ENCODE results near the gene TMEM237.

DNA sequence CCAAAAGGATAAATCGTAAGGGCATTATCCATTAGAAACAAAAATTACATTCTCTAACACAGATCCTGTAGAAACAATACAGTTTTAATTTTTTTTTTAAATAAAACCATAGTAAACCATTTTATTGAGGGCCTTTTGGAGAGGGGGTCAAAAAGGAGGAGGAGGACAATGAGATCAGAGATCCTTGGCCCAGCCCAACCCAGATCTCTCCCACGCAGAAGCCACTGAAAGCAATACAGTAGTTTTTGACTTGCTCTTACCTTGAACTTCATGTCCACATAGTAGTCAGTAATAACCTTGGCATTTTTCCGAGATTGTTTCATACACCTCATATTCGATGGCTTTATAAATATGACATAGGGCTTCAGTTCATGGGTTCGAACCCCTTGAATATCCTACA is 4.1 kb upstream of the TMEM237 start:
- TF ChIP-seq, protein P1, sequence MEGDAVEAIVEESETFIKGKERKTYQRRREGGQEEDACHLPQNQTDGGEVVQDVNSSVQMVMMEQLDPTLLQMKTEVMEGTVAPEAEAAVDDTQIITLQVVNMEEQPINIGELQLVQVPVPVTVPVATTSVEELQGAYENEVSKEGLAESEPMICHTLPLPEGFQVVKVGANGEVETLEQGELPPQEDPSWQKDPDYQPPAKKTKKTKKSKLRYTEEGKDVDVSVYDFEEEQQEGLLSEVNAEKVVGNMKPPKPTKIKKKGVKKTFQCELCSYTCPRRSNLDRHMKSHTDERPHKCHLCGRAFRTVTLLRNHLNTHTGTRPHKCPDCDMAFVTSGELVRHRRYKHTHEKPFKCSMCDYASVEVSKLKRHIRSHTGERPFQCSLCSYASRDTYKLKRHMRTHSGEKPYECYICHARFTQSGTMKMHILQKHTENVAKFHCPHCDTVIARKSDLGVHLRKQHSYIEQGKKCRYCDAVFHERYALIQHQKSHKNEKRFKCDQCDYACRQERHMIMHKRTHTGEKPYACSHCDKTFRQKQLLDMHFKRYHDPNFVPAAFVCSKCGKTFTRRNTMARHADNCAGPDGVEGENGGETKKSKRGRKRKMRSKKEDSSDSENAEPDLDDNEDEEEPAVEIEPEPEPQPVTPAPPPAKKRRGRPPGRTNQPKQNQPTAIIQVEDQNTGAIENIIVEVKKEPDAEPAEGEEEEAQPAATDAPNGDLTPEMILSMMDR (IDR thresholded peaks at IDR 0.05): no peak
- no peak for TF ChIP-seq POLR2A (IDR thresholded peaks at IDR 0.05)

Measured in esophagus squamous epithelium (tissue), 4 donors.